ENCODE data around the gene TRIM44. TPM values are rescaled to one million over a fixed set of nuclear protein-coding genes. Genes with fewer than 3 reads are reported as not detected.

The TRIM44 gene
- total RNA-seq, 1 experiment from 2014 or later = 191 TPM

DNA sequence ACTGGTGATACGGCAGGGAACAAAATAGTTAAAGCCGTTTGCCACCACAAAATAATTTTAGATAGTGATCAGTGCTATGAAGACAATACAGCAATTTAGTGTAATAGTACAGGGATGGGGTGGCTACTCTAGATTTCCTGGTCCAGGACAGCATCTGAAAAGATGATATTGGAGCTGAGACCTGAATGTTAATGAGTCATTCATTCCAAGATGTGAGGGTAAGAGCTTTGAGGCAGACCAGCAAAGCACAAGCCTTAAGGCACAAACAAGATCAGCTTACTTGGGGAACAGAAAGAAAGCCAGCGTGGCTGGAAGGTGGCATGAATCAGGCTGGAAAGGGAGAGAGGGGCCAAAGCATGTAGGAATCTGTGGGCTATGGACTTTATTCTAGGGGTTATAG lies 132.3 kb downstream of the TRIM44 start:
- POLR2A ChIA-PET (ENCODE audit: low non-redundant PET) = no interaction called here
- H3K4me3 ChIP-seq (ENCODE audit: low read depth, low read length, poor library complexity, severe bottlenecking) = no peak overlapping the region
- no peaks in the 10 kb centered on the region for H3K9me3 ChIP-seq (ENCODE audit: low read depth, low read length, poor library complexity, severe bottlenecking)
- CTCF ChIA-PET = interaction anchor here (0.6 to 1.1 kb wide), 2 partner anchors 27 to 1976 kb away, joined by 3 to 10 read pairs; no protein-coding TSS in a partner anchor
- no peak for DNase-seq (ENCODE audit: low spot score)
- no peak for TF ChIP-seq EZH2 (IDR thresholded peaks at IDR 0.05; ENCODE audit: borderline replicate concordance, low read depth, low read length, poor library complexity, severe bottlenecking)
- no peaks in the 10 kb centered on the region for H3K36me3 ChIP-seq (ENCODE audit: insufficient read depth, low read length, poor library complexity, severe bottlenecking)
- BruUV-seq (replicated peaks) = no TSS peak
- peaks cover 17% of the 10 kb centered on the region for H3K4me1 ChIP-seq (ENCODE audit: insufficient read depth, low read length, poor library complexity, severe bottlenecking)
- intact Hi-C loops (cut with micrococcal nuclease; ENCODE audit: unreplicated experiment) = no loop called here
- no peaks in the 10 kb centered on the region for H3K27me3 ChIP-seq (replicated peaks; ENCODE audit: insufficient read depth, low read depth, low read length, poor library complexity)
- H3K27ac ChIP-seq (ENCODE audit: low read depth, low read length, poor library complexity, severe bottlenecking) = no peak overlapping the region

DNA sequence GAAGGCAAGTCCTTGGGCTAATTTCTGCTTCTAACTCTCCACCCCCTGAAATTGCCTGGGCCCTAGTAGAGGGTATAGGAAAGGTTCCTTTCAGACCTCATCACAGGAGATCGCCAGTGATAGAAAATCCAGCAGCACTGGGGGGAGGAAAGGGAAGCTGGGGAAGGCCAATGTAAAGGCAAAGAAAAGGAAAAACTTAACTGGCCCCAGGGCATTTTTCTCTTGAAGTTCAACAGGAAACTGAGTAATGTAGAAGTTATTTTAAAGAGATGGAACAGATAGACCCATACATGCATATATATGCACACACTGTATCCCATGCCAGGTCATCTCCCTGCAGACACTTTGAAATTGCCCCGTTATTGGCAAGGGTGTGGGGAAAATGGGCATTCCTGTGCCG lies 134.0 kb downstream of the TRIM44 start:
- CTCF ChIA-PET = interaction anchor here (4.4 kb wide), 1 partner anchor 25 kb away, joined by 30 read pairs; no protein-coding TSS in a partner anchor
- intact Hi-C loops (cut with micrococcal nuclease; ENCODE audit: unreplicated experiment) = no loop called here

DNA sequence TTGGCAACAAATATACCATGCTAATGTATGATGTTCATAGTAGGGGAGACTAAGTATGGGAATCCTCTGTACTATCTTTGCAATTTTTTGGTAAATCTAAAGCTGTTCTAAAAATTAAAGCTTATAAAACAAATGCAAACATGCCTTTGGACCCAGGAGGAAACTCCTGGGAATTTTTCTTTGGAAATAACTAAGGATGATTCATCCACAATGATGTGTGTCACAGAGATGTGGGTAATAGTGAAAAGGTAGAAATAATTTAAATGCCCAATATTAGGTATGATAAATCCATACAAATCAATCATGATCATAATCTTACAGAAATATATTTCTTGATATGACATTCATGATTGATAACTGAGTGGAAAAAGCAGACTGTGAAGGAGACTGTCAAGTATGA lies 135.8 kb downstream of the TRIM44 start:
- no peaks in the 10 kb centered on the region for H3K9me3 ChIP-seq (ENCODE audit: low read depth, low read length, poor library complexity, severe bottlenecking)
- TF ChIP-seq, protein P1, sequence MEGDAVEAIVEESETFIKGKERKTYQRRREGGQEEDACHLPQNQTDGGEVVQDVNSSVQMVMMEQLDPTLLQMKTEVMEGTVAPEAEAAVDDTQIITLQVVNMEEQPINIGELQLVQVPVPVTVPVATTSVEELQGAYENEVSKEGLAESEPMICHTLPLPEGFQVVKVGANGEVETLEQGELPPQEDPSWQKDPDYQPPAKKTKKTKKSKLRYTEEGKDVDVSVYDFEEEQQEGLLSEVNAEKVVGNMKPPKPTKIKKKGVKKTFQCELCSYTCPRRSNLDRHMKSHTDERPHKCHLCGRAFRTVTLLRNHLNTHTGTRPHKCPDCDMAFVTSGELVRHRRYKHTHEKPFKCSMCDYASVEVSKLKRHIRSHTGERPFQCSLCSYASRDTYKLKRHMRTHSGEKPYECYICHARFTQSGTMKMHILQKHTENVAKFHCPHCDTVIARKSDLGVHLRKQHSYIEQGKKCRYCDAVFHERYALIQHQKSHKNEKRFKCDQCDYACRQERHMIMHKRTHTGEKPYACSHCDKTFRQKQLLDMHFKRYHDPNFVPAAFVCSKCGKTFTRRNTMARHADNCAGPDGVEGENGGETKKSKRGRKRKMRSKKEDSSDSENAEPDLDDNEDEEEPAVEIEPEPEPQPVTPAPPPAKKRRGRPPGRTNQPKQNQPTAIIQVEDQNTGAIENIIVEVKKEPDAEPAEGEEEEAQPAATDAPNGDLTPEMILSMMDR (conservative IDR thresholded peaks at IDR 0.05; ENCODE audit: low read depth, low read length) = no peak
- no peak for TF ChIP-seq EZH2 (IDR thresholded peaks at IDR 0.05; ENCODE audit: borderline replicate concordance, low read depth, low read length, poor library complexity, severe bottlenecking)
- H3K4me3 ChIP-seq (ENCODE audit: low read depth, low read length, poor library complexity, severe bottlenecking) = no peak overlapping the region
- no peaks in the 10 kb centered on the region for H3K36me3 ChIP-seq (ENCODE audit: insufficient read depth, low read length, poor library complexity, severe bottlenecking)
- intact Hi-C loops (cut with micrococcal nuclease; ENCODE audit: unreplicated experiment) = no loop called here
- no TSS peak for BruUV-seq (replicated peaks)
- peaks cover 10% of the 10 kb centered on the region for H3K4me1 ChIP-seq (ENCODE audit: insufficient read depth, low read length, poor library complexity, severe bottlenecking)
- no peaks in the 10 kb centered on the region for H3K27me3 ChIP-seq (replicated peaks; ENCODE audit: insufficient read depth, low read depth, low read length, poor library complexity)
- ChIA-PET POLR2A (ENCODE audit: low non-redundant PET) (no interaction called here), CTCF (interaction anchor here (4.4 kb wide), 1 partner anchor 24 kb away, joined by 30 read pairs; no protein-coding TSS in a partner anchor)
- no peak overlapping the region for H3K27ac ChIP-seq (ENCODE audit: low read depth, low read length, poor library complexity, severe bottlenecking)
- no peak for DNase-seq (ENCODE audit: low spot score)

More for the DNA sequence above, 134.0 kb downstream of the TRIM44 start:
- Histone ChIP-seq H3K27me3 (replicated peaks; ENCODE audit: insufficient read depth, low read depth, low read length, poor library complexity) (no peaks in the 10 kb centered on the region), H3K4me3 (ENCODE audit: low read depth, low read length, poor library complexity, severe bottlenecking) (no peak overlapping the region), H3K9me3 (ENCODE audit: low read depth, low read length, poor library complexity, severe bottlenecking) (no peaks in the 10 kb centered on the region), H3K4me1 (ENCODE audit: insufficient read depth, low read length, poor library complexity, severe bottlenecking) (peaks cover 17% of the 10 kb centered on the region), H3K36me3 (ENCODE audit: insufficient read depth, low read length, poor library complexity, severe bottlenecking) (no peaks in the 10 kb centered on the region), H3K27ac (ENCODE audit: low read depth, low read length, poor library complexity, severe bottlenecking) (peak overlapping the region; percentile 9)
- TF ChIP-seq EZH2 (IDR thresholded peaks at IDR 0.05; ENCODE audit: borderline replicate concordance, low read depth, low read length, poor library complexity, severe bottlenecking) = no peak
- TF ChIP-seq, protein P1 (conservative IDR thresholded peaks at IDR 0.05; ENCODE audit: low read depth, low read length) = no peak
- POLR2A ChIA-PET (ENCODE audit: low non-redundant PET) = no interaction called here
- no TSS peak for BruUV-seq (replicated peaks)
- peak; percentile 94 for DNase-seq (ENCODE audit: low spot score)

DNA sequence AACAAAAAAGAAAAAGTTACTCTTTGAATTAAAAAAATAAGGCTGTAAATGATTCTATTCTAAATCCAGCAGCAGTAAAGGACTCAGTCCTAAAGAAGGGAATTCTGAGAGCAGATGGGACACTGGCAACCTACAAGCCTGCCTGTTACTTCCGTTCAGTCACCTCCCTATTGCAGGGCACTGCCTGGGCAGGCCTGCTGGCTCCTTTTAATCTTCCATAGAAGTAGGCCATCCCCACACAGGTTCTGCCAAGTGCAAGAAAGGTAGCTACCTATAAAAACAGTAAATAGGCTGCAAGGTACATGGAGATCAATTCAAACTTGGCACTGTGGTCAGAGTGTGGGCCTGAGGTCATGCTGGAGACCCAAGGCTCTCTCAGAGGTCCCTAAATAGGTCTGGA lies 136.4 kb downstream of the TRIM44 start:
- Histone ChIP-seq H3K9me3 (ENCODE audit: low read depth, low read length, poor library complexity, severe bottlenecking) (no peaks in the 10 kb centered on the region), H3K36me3 (ENCODE audit: insufficient read depth, low read length, poor library complexity, severe bottlenecking) (no peaks in the 10 kb centered on the region), H3K4me3 (ENCODE audit: low read depth, low read length, poor library complexity, severe bottlenecking) (no peak overlapping the region), H3K27ac (ENCODE audit: low read depth, low read length, poor library complexity, severe bottlenecking) (no peak overlapping the region), H3K27me3 (replicated peaks; ENCODE audit: insufficient read depth, low read depth, low read length, poor library complexity) (no peaks in the 10 kb centered on the region), H3K4me1 (ENCODE audit: insufficient read depth, low read length, poor library complexity, severe bottlenecking) (peaks cover 10% of the 10 kb centered on the region)
- ChIA-PET CTCF (interaction anchor here (0.6 to 4.4 kb wide), 2 partner anchors 23 to 26 kb away, joined by 3 to 30 read pairs; no protein-coding TSS in a partner anchor), POLR2A (ENCODE audit: low non-redundant PET) (no interaction called here)
- TF ChIP-seq EZH2 (IDR thresholded peaks at IDR 0.05; ENCODE audit: borderline replicate concordance, low read depth, low read length, poor library complexity, severe bottlenecking) = no peak
- TF ChIP-seq, protein P1 (conservative IDR thresholded peaks at IDR 0.05; ENCODE audit: low read depth, low read length) = no peak
- no TSS peak for BruUV-seq (replicated peaks)
- intact Hi-C loops (cut with micrococcal nuclease; ENCODE audit: unreplicated experiment) = no loop called here
- no peak for DNase-seq (ENCODE audit: low spot score)
